KOPT-K1 (cell line): Measurements from ENCODE around the gene USH1G.

Experiments used
- H3K27ac ChIP-seq: fragments of 200-600 bp; sonication (generic); 2 replicates; pipeline ENCODE4 v1.5.1; 2016; ENCODE audit warnings: antibody characterized with exemption, mild to moderate bottlenecking, low read depth, low read length; ENCODE audit not compliant: poor library complexity, severe bottlenecking
- H3K36me3 ChIP-seq: fragments of 200-600 bp; sonication (generic); 2 replicates; pipeline ENCODE4 v1.5.1; 2017; ENCODE audit warnings: antibody characterized with exemption, mild to moderate bottlenecking, low read length, moderate library complexity; ENCODE audit not compliant: insufficient read depth
- H3K9me3 ChIP-seq: fragments of 200-600 bp; sonication (generic); 2 replicates; pipeline ENCODE4 v1.5.1; 2017; ENCODE audit warnings: antibody characterized with exemption, low read length, mild to moderate bottlenecking; ENCODE audit not compliant: insufficient read depth, poor library complexity, severe bottlenecking

The USH1G gene

GRCh38 chr17:74904687-74905409, 18.2 kb downstream of the USH1G start:
- Histone ChIP-seq H3K27ac (no peak overlapping the region), H3K36me3 (no peaks in the 10 kb centered on the region), H3K9me3 (no peaks in the 10 kb centered on the region)

- Histone ChIP-seq H3K36me3 (no peaks in the 10 kb centered on the region), H3K27ac (no peak overlapping the region), H3K9me3 (no peaks in the 10 kb centered on the region)
Measured at GRCh38 chr17:74903671-74904070, 19.4 kb downstream of the USH1G start.

- Histone ChIP-seq H3K27ac (no peak overlapping the region), H3K9me3 (no peaks in the 10 kb centered on the region), H3K36me3 (no peaks in the 10 kb centered on the region)
Measured at GRCh38 chr17:74903034-74903433, 20.0 kb downstream of the USH1G start.

GRCh38 chr17:74901353-74902135, 21.5 kb downstream of the USH1G start:
- H3K27ac ChIP-seq: no peak overlapping the region
- no peaks in the 10 kb centered on the region for H3K9me3 ChIP-seq
- H3K36me3 ChIP-seq: no peaks in the 10 kb centered on the region

- Histone ChIP-seq H3K27ac (no peak overlapping the region), H3K36me3 (no peaks in the 10 kb centered on the region), H3K9me3 (no peaks in the 10 kb centered on the region)
Measured at GRCh38 chr17:74900208-74900607, 22.8 kb downstream of the USH1G start.

- Histone ChIP-seq H3K36me3 (no peaks in the 10 kb centered on the region), H3K9me3 (no peaks in the 10 kb centered on the region), H3K27ac (no peak overlapping the region)
Measured at GRCh38 chr17:74898376-74898946, 24.6 kb downstream of the USH1G start.

- no peaks in the 10 kb centered on the region for H3K36me3 ChIP-seq
- no peaks in the 10 kb centered on the region for H3K9me3 ChIP-seq
- no peak overlapping the region for H3K27ac ChIP-seq
Measured at GRCh38 chr17:74893936-74894671, 29.0 kb downstream of the USH1G start.

GRCh38 chr17:74892974-74893911, 29.8 kb downstream of the USH1G start, which contains the start of gene FADS6:
TSS of gene FADS6 (minus strand) at chr17:74893633. CDS start at chr17:74893595, 38 bp downstream.
- Histone ChIP-seq H3K9me3 (no peaks in the 10 kb centered on the region), H3K27ac (no peak within 1 kb of the TSS), H3K36me3 (no peaks in the 10 kb centered on the region)

GRCh38 chr17:74892013-74892841, 30.8 kb downstream of the USH1G start:
- Histone ChIP-seq H3K27ac (no peak overlapping the region), H3K36me3 (no peaks in the 10 kb centered on the region), H3K9me3 (no peaks in the 10 kb centered on the region)

GRCh38 chr17:74890554-74890953, 32.5 kb downstream of the USH1G start:
- Histone ChIP-seq H3K27ac (no peak overlapping the region), H3K36me3 (no peaks in the 10 kb centered on the region), H3K9me3 (no peaks in the 10 kb centered on the region)

- Histone ChIP-seq H3K9me3 (no peaks in the 10 kb centered on the region), H3K27ac (no peak overlapping the region), H3K36me3 (no peaks in the 10 kb centered on the region)
Measured at GRCh38 chr17:74888469-74888868, 34.6 kb downstream of the USH1G start.

GRCh38 chr17:74883241-74883745, 39.8 kb downstream of the USH1G start:
- Histone ChIP-seq H3K27ac (no peak overlapping the region), H3K9me3 (no peaks in the 10 kb centered on the region), H3K36me3 (no peaks in the 10 kb centered on the region)

GRCh38 chr17:74882517-74883240, 40.4 kb downstream of the USH1G start:
- no peak overlapping the region for H3K27ac ChIP-seq
- H3K9me3 ChIP-seq: no peaks in the 10 kb centered on the region
- H3K36me3 ChIP-seq: no peaks in the 10 kb centered on the region
